Fibroblast of mammary gland (primary cell): ENCODE measurements around the gene DNAJC15.
A peak's percentile ranks its signal among the peaks of the same experiment; 100 is the strongest.

Source experiments
- DNase-seq: peaks from one replicate; pipeline ENCODE4 v3.0.0-alpha.2; 2010; ENCODE audit warnings: low read depth
- H3K4me3 ChIP-seq: 2 replicates; pipeline ENCODE4 v1.5.1; 2011; ENCODE audit warnings: low read depth, mild to moderate bottlenecking, low read length, moderate library complexity; ENCODE audit not compliant: control insufficient read depth
- TF ChIP-seq, protein P1 (sequence below): conservative IDR thresholded peaks from 2 replicates; pipeline ENCODE4 v1.5.1; 2011; ENCODE audit warnings: low read depth, low read length, inconsistent platforms; ENCODE audit not compliant: control insufficient read depth, insufficient read depth

Gene DNAJC15

DNA sequence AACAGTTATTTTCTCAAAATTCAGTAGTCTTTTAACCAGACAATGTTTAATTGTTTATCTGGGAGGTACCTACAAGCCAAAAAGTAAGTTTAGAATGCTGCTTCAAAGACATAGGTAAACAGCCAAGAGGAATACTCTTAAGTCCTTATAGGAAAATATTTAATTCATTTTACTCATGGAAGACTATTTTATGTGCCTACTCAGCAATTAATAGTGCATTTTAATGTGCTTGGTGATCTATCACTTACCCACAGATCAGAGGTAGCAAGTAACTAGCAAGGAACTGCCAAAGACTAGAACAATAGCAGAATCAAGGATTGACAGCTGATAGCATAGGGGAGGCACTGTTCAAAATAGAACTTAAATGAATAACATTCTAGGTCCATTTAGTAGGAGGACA is 60.4 kb downstream of the DNAJC15 start:
- TF ChIP-seq, protein P1, sequence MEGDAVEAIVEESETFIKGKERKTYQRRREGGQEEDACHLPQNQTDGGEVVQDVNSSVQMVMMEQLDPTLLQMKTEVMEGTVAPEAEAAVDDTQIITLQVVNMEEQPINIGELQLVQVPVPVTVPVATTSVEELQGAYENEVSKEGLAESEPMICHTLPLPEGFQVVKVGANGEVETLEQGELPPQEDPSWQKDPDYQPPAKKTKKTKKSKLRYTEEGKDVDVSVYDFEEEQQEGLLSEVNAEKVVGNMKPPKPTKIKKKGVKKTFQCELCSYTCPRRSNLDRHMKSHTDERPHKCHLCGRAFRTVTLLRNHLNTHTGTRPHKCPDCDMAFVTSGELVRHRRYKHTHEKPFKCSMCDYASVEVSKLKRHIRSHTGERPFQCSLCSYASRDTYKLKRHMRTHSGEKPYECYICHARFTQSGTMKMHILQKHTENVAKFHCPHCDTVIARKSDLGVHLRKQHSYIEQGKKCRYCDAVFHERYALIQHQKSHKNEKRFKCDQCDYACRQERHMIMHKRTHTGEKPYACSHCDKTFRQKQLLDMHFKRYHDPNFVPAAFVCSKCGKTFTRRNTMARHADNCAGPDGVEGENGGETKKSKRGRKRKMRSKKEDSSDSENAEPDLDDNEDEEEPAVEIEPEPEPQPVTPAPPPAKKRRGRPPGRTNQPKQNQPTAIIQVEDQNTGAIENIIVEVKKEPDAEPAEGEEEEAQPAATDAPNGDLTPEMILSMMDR, result no peak
- DNase-seq, result no peak

GRCh38 chr13:43085545-43085944 is 62.2 kb downstream of the DNAJC15 start:
- peak; percentile 65 for DNase-seq
- H3K4me3 ChIP-seq, result no peak overlapping the region
- TF ChIP-seq, protein P1, result peak; percentile 49

More for the DNA sequence above, 60.4 kb downstream of the DNAJC15 start:
- no peak overlapping the region for H3K4me3 ChIP-seq

GRCh38 chr13:43086181-43086580 is 62.8 kb downstream of the DNAJC15 start:
- H3K4me3 ChIP-seq, result no peak overlapping the region
- no peak for DNase-seq
- TF ChIP-seq, protein P1, result no peak

DNA sequence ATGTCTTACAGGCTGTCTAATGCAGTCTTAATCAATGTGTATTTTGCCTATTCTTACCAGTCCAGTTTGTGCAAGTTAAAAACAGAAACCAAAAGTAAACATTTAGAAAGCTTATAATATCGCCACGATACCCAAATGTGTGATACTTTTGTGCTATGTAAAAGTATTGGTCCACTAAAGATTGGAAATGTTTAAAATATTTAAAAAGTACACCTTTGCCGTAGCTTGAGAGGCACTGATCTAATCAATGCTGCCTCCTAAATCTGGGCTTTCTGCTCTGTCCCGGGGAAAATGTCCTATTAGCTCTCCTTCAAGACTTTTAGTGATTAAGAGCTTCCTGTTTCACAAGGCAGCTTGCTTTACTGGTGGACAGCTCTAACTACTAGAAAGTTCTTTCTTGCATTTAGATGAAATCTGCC is 64.7 kb downstream of the DNAJC15 start:
- no peak overlapping the region for H3K4me3 ChIP-seq
- DNase-seq, result peak; percentile 21

DNA sequence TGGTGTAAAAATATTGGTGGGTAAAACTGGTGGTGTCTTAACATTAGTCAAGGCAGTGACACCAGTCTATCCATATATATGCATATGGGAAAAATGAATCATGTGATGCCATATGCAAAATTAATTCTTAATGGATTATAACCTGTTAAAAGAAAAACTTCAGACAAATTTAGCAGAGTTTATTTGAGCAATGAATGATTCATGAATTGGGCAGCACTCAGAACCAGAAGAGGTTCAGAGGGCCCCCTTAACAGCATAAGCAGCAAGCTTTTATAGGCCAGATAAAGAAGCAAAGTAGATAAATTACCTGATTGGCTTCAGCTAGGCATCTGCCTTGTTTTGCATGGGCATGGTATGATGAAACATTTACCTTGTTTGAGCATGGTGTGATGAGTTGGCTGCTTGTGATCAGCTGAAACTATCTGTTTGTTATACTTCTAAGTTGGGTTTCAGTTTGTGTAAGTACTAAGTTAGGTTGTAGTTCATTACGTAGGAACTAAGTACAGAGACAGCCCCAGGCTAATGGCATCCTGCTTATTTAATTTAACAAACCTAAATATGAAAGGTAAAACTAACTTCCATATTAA is 66.6 kb downstream of the DNAJC15 start:
- TF ChIP-seq, protein P1, result no peak
- DNase-seq, result no peak
- no peak overlapping the region for H3K4me3 ChIP-seq

More for the DNA sequence above, 64.7 kb downstream of the DNAJC15 start:
- TF ChIP-seq, protein P1, result no peak

DNA sequence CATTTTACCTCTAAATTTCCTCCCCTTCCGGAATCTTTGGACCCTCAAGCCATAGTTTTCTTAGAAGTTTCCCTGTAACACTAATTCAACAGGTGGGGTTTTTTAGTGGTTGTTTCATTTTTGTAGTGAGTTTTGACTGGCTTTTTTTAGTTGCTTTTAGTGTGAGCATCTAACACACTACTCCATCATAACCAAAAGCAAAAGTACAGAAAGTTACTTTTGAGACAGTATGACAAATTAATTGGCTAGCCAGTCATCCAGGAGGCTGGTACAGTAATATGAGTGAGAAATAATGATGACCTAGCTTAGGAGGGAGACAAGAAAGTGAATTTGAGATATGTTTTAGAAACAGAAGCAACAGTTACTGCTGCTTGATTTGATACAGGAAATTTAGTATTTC is 71.5 kb downstream of the DNAJC15 start:
- TF ChIP-seq, protein P1, result no peak
- DNase-seq, result peak; percentile 26
- no peak overlapping the region for H3K4me3 ChIP-seq
